Measurements from ENCODE around the gene ZNF316.
"Not testable (repeated sequence)": the region's sequence is repeated elsewhere in the genome, so short reads cannot be mapped to it uniquely, and the experiment has no call there.

Gene ZNF316

DNA sequence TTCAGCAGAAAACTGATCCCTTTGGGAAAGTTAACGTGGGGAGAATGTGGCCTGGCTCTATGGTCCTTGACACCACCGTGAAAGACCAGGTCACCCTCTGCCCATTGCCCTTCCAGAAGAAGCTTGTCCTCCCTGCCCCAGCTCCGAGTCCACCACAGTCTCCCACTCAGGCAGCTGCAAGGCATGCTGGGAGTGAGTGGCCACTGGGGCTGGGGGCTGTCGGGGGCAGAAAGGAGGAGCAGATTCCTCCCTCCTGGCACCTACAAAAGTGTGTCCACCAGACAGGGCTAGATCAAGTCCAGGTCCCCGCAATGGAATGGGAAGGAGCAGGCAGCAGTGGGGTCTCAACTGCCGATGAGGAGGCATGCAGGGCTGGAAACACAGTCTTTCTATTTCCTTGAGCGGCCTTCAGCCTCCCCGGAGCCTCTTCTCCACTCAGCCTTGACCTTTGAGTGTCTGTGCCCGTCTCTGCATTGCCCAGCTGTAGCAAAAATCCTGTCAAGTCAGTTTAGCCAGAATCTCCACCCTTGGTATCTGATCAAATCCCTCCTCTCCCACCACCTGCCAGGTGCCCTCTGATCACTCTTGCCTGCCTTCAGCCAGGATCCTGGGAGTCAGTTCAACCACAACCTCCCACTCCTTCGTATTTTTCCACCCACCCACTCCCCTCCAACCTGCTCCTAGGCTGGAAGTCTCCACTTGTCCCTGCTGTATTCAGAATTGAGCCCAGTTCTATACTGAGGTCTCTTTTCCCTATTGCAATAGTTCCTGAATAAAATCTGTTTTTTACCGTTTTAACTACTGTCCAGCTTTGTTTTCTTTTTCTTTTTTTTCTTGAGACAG is 6.9 kb upstream of the ZNF316 start:
- H3K4me1 Mint-ChIP-seq (ENCODE audit: low read depth in 2 of 2), result peaks cover 8 to 9% of the 10 kb centered on the region in 2 donors
- H3K27me3 Mint-ChIP-seq, result no peaks in the 10 kb centered on the region
- no peaks in the 10 kb centered on the region for H3K9me3 Mint-ChIP-seq
- H3K27ac Mint-ChIP-seq, result no peak overlapping the region
- DNase-seq, result no peak
- no peak for ATAC-seq (replicated peaks)
- no peaks in the 10 kb centered on the region for H3K36me3 Mint-ChIP-seq (ENCODE audit: insufficient read depth)
- H3K4me3 Mint-ChIP-seq, result no peak overlapping the region

DNA sequence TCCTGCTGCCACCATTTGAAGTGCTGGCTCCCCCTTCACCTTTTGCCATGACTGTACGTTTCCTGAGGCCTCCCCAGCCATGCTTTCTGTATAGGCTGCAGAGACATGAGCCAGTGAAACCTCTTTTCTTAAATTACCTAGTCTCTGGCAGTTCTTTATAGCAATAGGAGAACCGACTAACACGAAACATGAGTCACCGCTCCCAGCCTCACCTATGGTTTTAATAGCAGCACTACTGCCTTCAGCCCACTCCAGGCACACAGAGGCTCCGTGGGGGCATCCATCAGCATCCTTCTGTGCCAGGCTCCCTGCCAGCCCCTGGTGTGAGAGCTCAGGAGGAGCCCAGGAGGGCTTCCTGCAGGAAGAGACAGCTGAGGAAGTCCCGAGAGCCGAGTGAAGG is 5.5 kb upstream of the ZNF316 start:
- no peaks in the 10 kb centered on the region for H3K9me3 Mint-ChIP-seq
- peaks cover 3 to 10% of the 10 kb centered on the region in 2 donors for H3K4me1 Mint-ChIP-seq (ENCODE audit: low read depth in 2 of 2)
- DNase-seq, result no peak
- no peaks in the 10 kb centered on the region for H3K27me3 Mint-ChIP-seq
- H3K4me3 Mint-ChIP-seq, result no peak overlapping the region
- no peak for ATAC-seq (replicated peaks)
- no peak overlapping the region for H3K27ac Mint-ChIP-seq
- peaks cover 5% of the 10 kb centered on the region for H3K36me3 Mint-ChIP-seq (ENCODE audit: insufficient read depth)

- no peak overlapping the region for H3K27ac Mint-ChIP-seq
- no peak overlapping the region for H3K4me3 Mint-ChIP-seq
- no peak for ATAC-seq (replicated peaks)
- DNase-seq, result no peak
- H3K36me3 Mint-ChIP-seq (ENCODE audit: insufficient read depth), result peaks cover 5% of the 10 kb centered on the region
- no peaks in the 10 kb centered on the region for H3K9me3 Mint-ChIP-seq
- peaks cover 13 to 18% of the 10 kb centered on the region in 2 donors for H3K4me1 Mint-ChIP-seq (ENCODE audit: low read depth in 2 of 2)
- H3K27me3 Mint-ChIP-seq, result no peaks in the 10 kb centered on the region
Measured at GRCh38 chr7:6634021-6634420, 3.1 kb upstream of the ZNF316 start.

- not testable (repeated sequence) for DNase-seq; H3K27me3 Mint-ChIP-seq; H3K9me3 Mint-ChIP-seq; H3K36me3 Mint-ChIP-seq (ENCODE audit: insufficient read depth); H3K4me3 Mint-ChIP-seq; ATAC-seq (replicated peaks)
- H3K27ac Mint-ChIP-seq, result peak overlapping the region in 1 of 2 donors; percentile 68
- peaks cover 22 to 26% of the 10 kb centered on the region in 2 donors for H3K4me1 Mint-ChIP-seq (ENCODE audit: low read depth in 2 of 2)
Measured at GRCh38 chr7:6634971-6635370, 2.1 kb upstream of the ZNF316 start.

- DNase-seq, result peak; percentile 51 to 61 (median 55)
- peak; percentile 78 for ATAC-seq (replicated peaks)
- H3K4me3 Mint-ChIP-seq, result peak overlapping the region; percentile 84 to 90
- H3K9me3 Mint-ChIP-seq, result no peaks in the 10 kb centered on the region
- peak overlapping the region; percentile 90 to 94 for H3K27ac Mint-ChIP-seq
- H3K27me3 Mint-ChIP-seq, result no peaks in the 10 kb centered on the region
- peaks cover 11% of the 10 kb centered on the region for H3K36me3 Mint-ChIP-seq (ENCODE audit: insufficient read depth)
- peaks cover 28 to 32% of the 10 kb centered on the region in 2 donors for H3K4me1 Mint-ChIP-seq (ENCODE audit: low read depth in 2 of 2)
Measured at GRCh38 chr7:6637544-6638229, 569 bp downstream of the ZNF316 start.

- ATAC-seq (replicated peaks) (no peak), DNase-seq (no peak)
- Mint-ChIP-seq H3K36me3 (ENCODE audit: insufficient read depth) (peaks cover 11% of the 10 kb centered on the region), H3K4me1 (ENCODE audit: low read depth in 2 of 2) (peaks cover 29 to 32% of the 10 kb centered on the region in 2 donors), H3K9me3 (no peaks in the 10 kb centered on the region), H3K27me3 (no peaks in the 10 kb centered on the region), H3K27ac (peak overlapping the region; percentile 90 to 94), H3K4me3 (peak overlapping the region; percentile 84 to 90)
Measured at GRCh38 chr7:6639032-6639431, 1.9 kb downstream of the ZNF316 start.

DNA sequence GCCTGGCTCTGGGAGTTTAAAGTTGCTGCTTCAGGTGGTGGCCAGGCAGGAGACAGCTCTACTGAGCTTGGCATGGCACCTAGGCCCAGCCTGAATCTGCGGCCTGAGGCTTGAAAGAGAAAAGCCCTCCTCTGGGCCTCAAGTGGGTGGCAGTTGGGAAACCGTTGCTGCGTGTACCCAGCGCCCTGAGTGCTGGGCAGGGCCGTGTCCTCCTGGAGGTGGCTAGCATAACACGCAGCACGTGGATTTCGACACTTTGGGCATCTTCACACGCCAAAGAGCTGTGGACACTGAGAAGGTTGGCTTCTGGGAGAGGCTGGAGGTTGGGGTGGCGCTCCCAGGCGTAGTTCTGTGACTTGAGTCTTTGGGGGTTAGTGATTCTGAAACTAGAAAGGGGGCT is 2.5 kb downstream of the ZNF316 start:
- H3K4me3 Mint-ChIP-seq, result no peak overlapping the region
- ATAC-seq (replicated peaks), result no peak
- peak overlapping the region; percentile 90 to 94 for H3K27ac Mint-ChIP-seq
- DNase-seq, result no peak
- H3K4me1 Mint-ChIP-seq (ENCODE audit: low read depth in 2 of 2), result peaks cover 29 to 32% of the 10 kb centered on the region in 2 donors
- no peaks in the 10 kb centered on the region for H3K27me3 Mint-ChIP-seq
- H3K9me3 Mint-ChIP-seq, result no peaks in the 10 kb centered on the region
- H3K36me3 Mint-ChIP-seq (ENCODE audit: insufficient read depth), result peaks cover 11% of the 10 kb centered on the region

GRCh38 chr7:6640246-6640721 is 3.2 kb downstream of the ZNF316 start:
- ATAC-seq (replicated peaks), result no peak
- Mint-ChIP-seq H3K9me3 (no peaks in the 10 kb centered on the region), H3K27me3 (no peaks in the 10 kb centered on the region), H3K4me1 (ENCODE audit: low read depth in 2 of 2) (peaks cover 29 to 32% of the 10 kb centered on the region in 2 donors), H3K27ac (peak overlapping the region in 1 of 2 donors; percentile 90), H3K36me3 (ENCODE audit: insufficient read depth) (peaks cover 14% of the 10 kb centered on the region), H3K4me3 (no peak overlapping the region)
- DNase-seq, result no peak

- H3K9me3 Mint-ChIP-seq, result no peaks in the 10 kb centered on the region
- H3K4me1 Mint-ChIP-seq (ENCODE audit: low read depth in 2 of 2), result peaks cover 30 to 36% of the 10 kb centered on the region in 2 donors
- ATAC-seq (replicated peaks) (no peak), DNase-seq (no peak)
- peaks cover 20% of the 10 kb centered on the region for H3K36me3 Mint-ChIP-seq (ENCODE audit: insufficient read depth)
- H3K4me3 Mint-ChIP-seq, result no peak overlapping the region
- peak overlapping the region in 1 of 2 donors; percentile 68 for H3K27ac Mint-ChIP-seq
- H3K27me3 Mint-ChIP-seq, result no peaks in the 10 kb centered on the region
Measured at GRCh38 chr7:6641305-6642035, 4.4 kb downstream of the ZNF316 start.

DNA sequence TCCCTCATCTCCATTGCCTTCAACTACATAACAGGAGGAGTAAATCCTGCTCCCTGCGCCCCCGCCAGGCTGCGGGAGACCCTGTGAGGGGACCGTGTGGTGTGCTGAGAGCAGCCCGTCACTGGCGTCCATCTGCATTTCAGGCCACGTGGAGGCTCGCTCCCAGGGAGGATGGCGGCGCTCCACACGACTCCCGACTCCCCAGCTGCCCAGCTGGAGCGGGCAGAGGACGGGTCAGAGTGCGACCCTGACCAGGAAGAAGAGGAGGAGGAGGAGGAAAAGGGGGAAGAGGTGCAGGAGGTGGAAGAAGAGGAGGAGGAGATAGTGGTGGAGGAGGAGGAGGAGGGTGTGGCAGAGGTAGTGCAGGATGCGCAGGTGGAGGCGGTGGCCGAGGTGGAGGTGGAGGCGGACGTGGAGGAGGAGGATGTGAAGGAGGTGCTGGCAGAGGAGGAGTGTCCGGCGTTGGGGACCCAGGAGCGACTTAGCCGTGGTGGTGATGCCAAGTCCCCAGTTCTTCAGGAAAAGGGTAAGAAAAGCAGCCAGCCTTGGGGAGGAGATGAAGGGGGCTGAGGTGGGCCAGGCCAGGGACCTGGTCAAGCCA is 5.2 kb downstream of the ZNF316 start:
- no peak overlapping the region for H3K4me3 Mint-ChIP-seq
- no peaks in the 10 kb centered on the region for H3K9me3 Mint-ChIP-seq
- peak overlapping the region; percentile 58 to 68 for H3K27ac Mint-ChIP-seq
- ATAC-seq (replicated peaks) (no peak), DNase-seq (no peak)
- H3K27me3 Mint-ChIP-seq, result no peaks in the 10 kb centered on the region
- peaks cover 29 to 37% of the 10 kb centered on the region in 2 donors for H3K4me1 Mint-ChIP-seq (ENCODE audit: low read depth in 2 of 2)
- peaks cover 25% of the 10 kb centered on the region for H3K36me3 Mint-ChIP-seq (ENCODE audit: insufficient read depth)

- no peaks in the 10 kb centered on the region for H3K9me3 Mint-ChIP-seq
- H3K27ac Mint-ChIP-seq, result peak overlapping the region in 1 of 2 donors; percentile 58
- no peak for ATAC-seq (replicated peaks)
- no peaks in the 10 kb centered on the region for H3K27me3 Mint-ChIP-seq
- DNase-seq, result no peak
- H3K4me1 Mint-ChIP-seq (ENCODE audit: low read depth in 2 of 2), result peaks cover 25 to 36% of the 10 kb centered on the region in 2 donors
- H3K36me3 Mint-ChIP-seq (ENCODE audit: insufficient read depth), result peaks cover 25% of the 10 kb centered on the region
- no peak overlapping the region for H3K4me3 Mint-ChIP-seq
Measured at GRCh38 chr7:6642861-6643640, 5.9 kb downstream of the ZNF316 start.

DNA sequence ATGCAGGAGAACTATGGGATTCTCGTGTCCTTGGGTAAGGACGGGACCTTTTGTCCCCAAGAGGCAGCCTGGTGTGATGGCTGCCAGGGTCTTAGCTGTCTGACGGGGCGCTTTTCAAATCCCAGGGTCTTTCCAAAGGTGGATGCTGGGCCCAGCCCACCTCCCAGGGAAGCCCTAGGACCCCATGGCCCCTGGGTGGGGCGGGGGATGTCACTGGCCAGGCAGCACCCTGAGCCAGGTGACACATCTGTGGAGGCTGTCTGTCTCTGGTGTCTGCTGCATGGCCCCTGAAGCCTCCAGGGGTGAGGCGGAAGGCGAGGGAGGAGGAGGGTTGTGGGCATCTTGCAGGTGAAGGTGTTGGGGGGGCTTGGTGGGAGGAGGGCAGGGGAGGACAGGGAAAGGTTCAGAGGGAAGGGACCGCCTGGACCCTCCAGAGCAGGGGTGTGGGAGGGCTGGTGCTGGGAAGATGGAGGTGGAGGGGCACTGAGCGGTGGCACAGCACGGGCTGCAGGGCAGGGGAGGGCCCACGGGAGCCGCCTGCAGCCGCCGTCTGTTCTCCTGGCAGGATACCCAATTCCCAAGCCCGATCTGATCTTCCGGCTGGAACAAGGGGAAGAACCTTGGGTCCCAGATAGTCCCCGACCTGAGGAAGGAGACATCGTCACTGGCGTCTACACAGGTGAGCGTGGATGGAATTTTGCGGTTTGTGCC is 7.0 kb downstream of the ZNF316 start:
- ATAC-seq (replicated peaks) (no peak), DNase-seq (no peak)
- H3K4me3 Mint-ChIP-seq, result no peak overlapping the region
- no peaks in the 10 kb centered on the region for H3K9me3 Mint-ChIP-seq
- no peaks in the 10 kb centered on the region for H3K27me3 Mint-ChIP-seq
- H3K36me3 Mint-ChIP-seq (ENCODE audit: insufficient read depth), result peaks cover 26% of the 10 kb centered on the region
- peaks cover 17 to 27% of the 10 kb centered on the region in 2 donors for H3K4me1 Mint-ChIP-seq (ENCODE audit: low read depth in 2 of 2)
- no peak overlapping the region for H3K27ac Mint-ChIP-seq
